ENCODE results near the gene HNRNPF. TPM values are rescaled to one million over a fixed set of nuclear protein-coding genes. Genes with fewer than 3 reads are reported as not detected.
"Not testable (repeated sequence)": the region's sequence is repeated elsewhere in the genome, so short reads cannot be mapped to it uniquely, and the experiment has no call there.

The HNRNPF gene
- polyA plus RNA-seq, 3 donors: 207 to 237 (median 223) TPM

DNA sequence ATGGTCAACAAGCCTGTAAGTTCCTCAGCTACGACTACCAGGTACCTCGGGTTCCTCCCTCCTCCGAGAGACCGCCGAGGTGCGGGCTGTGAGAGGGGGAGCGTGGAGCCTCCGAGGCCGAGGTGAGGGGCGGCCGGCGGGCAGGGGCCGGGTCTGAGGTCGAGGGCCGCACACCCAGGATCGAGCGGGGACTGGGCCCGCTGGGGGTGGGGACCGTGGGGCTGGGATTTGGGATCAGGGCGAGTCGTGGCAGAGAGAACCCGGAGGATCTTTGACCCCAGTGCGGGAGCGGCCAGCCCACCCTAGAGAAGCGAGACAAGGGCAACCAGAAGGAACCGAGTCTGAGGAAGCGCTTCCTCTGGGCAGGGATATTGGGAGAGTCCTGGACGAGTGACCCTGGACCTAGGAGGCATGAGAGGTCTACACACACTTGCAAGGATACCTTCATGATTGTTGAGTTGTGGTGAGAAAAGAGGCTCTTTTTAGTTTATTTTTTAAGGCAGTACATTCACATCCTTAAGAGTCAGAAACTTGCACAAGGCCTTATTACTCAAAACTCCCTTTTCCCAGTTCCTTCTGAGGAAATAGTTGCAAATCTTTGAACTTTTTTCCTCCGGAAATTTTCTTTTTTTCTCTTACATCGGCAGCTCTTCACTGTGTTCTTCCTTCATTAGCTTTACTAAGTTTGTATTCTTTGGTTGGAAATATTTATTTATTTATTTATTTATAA is 28.3 kb upstream of the HNRNPF start:
- no peak for DNase-seq

DNA sequence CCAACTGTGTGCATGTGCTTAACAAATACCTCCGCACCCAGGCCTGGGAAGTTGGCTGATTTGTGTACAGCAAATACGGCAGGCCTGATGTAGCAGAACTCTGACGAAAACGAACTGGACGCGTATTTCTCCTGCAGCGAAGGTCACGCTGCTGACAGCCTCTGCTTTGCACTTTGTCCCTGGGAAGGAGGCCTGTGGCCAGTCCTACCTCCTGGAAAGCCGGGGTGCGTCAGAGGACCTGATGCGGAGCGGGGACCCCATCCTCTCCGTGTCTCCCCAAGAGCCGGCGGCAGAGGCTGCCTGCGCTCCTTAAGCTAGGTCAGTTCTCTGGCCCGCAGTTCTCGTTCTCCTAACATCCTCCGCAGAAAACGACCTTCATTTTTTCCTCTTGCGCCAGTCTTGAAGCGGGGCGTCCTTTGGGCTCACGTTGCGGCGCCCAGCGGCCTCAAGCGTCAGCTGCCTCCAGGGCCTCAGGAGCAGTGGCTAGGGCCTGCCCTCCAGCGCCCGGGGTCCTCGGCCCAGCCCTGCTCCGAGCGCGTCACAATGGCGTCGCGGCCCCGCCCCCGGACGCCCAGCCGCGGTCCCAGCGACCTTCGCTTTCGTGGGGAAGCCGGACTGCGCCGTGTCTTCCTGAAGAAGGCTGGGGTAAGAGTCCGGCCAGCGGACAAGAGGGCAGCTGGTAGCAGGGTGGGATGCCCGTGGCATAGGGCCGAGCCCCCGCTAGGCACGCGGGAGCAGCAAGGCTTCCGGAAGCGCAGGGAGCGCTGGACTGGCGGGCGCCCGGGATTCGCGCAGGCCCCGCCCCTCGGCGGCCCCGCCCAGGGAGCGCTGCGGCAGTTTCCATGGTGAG is 27.5 kb upstream of the HNRNPF start, which contains the start of gene ZNF487:
ZNF487 (plus strand) TSS at position 821 of the 850 bp plus-strand sequence. CDS start 38,703 bp downstream, outside the sequence.
- DNase-seq: peak; percentile 90

- DNase-seq: no peak
Measured at GRCh38 chr10:43430926-43431663, 22.1 kb upstream of the HNRNPF start.

DNA sequence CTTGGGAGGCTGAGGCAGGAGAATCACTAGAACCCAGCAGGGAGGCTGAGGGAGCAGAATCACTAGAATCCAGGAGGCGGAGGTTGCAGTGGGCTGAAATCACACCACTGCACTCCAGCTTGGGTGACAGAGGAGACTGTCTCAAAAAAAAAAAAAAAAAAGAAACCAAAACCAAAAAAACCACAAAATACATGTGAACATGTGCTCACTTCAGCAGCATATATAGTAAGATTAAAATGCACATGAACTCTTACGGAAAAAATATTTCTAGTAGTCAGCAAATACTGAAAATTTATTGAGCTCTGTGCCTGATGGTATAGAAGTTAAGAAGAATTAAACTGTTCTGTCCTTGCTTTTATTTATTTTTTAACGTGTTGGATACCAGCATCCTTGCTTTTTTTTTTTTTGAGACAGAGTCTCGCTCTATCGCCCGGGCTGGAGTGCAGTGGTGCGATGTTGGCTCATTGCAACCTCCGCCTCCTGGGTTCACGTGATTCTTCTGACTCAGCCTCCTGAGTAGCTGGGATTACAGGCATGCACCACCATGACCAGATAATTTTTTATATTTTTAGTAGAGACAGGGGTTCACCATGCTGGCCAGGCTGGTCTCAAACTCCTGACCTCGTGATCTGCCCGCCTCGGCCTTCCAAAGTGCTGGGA is 18.3 kb upstream of the HNRNPF start:
- DNase-seq: no peak

DNA sequence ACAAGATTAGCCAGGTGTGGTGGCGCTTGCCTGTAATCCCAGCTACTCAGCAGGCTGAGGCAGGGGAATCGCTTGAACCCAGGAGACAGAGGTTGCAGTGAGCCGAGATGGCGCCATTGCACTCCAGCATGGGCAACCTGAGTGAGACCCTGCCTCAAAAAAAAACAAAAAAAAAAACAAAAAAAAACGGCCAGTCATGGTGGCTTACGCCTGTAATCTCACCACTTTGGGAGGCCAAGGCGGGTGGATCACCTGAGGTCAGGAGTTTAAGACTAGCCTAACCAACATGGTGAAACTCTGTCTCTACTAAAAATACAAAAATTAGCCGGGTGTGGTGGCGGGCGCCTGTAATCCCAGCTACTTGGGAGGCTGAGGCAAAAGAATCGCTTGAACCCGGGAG is 17.5 kb upstream of the HNRNPF start:
- DNase-seq: not testable (repeated sequence)

DNA sequence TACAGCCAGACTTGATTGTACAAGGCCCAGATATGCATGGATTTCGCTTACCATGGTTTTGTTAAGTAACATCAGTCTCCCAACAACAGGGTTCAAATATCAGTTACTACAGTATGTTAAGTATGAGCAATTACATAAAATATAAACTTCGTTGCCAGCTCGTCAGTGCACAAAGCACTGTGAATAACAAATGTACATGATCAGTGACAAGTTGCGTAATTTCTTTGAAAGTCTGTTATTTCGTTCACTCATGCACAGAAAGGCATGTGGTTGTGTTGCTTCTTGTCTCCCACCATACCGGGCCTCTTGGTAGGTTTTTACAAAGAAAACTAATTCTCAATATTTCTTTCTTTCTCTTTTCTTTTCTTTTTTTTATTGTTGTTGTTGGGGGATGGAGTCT is 15.4 kb upstream of the HNRNPF start:
- no peak for DNase-seq

DNA sequence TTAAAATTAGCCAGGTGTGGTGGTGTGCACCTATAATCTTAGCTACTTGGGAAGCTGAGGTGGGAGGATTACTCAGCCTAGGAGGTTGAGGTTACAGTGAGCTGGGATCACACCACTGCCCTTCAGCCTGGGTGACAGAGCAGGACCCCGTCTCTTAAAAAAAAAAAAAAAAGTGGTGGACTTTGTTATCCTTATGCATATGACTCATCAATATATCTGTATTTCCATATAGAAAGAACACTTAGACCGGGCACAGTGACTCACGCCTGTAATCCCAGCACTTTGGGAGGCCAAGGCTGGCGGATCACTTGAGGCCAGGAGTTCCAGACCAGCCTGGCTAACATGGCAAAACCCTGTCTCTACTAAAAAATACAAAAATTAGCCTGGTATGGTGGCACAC is 13.0 kb upstream of the HNRNPF start:
- not testable (repeated sequence) for DNase-seq

DNA sequence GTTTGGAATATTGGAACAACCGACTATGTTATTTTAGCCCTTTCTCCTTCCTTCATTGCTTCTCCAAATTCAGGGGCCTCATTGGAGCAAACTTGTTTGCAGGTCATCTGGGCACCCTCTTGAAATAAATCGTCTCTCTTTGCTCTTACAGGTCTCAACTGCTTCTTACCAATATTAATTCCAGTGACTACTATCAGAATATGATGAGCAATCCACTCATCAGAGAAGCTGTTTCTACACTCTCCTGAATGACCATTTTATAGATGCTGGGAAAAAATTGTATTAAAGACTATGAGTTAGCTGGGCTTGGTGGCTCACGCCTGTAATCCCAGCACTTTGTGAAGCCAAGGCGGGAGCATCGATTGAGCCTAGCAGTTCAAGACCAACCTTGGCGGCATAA is 12.5 kb upstream of the HNRNPF start:
- no peak for DNase-seq

DNA sequence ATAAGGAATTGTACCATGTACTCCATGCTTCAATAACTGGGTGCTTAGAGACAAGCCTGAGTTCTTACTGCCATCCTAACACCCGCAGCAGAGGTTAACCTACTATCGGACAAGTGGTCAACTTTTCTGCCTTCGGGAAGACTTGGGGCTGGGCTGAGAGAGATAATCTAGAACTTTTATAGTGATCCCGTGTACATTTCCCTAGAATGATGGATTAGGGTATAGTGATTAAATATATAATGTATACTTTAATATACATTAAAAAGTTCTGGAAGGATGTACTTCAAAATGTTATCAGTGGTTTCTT is 12.2 kb upstream of the HNRNPF start:
- DNase-seq: no peak

- DNase-seq: peak; percentile 83
Measured at GRCh38 chr10:43420369-43421200, 11.6 kb upstream of the HNRNPF start.

GRCh38 chr10:43419997-43420368 is 11.0 kb upstream of the HNRNPF start:
- no peak for DNase-seq

DNA sequence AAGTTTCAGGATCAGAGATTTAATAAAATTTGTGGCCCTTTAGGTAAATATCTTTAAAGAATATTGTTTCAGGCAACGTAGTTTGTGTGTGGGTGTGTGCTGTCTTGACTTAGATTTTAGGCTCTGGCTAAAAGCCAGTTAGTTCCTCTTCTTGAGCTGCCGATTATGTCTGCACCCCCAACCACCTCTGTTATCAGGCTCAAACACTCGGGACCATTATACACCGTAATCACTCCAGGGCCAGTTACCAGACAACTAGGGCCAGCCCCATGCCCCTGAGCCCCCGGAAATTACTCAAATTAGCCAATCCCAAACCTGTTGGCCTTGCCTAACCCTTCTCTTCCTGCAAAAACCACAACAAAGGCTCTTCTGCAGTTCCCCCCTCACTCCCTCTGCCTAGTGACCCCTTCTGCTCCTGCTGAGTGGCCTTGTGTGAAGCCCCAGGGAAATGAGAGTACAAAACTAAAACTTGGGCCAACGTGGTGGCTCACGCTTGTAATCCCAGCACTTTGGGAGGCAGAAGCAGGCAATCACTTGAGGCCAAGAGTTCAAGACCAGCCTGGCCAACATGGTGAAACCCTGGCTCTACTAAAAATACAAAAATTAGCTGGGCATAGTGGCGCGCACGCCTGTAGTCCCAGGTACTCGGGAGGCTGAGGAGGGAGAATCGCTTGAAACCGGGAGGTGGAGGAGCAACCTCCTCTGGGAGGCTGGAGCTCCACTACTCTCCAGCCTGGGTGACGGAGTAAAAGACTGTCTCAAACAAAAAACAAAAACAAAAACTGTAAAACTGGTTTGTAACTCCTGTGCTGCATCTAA is 9.2 kb upstream of the HNRNPF start:
- no peak for DNase-seq

DNA sequence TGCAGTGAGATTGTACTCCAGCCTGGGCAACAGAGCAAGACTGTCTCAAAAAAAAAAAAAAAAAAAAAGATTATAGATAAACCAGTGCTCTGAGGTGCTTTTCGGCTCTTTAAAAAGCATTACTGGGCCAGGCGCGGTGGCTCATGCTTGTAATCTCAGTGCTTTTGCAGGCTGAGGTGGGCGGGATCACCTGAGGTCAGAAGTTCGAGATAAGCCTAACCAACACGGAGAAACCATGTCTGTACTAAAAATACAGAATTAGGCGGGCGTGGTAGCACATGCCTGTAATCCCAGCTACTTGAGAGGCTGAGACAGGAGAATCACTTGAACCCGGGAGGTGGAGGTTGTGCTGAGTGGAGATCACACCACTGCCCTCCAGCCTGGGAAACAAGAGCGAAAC is 6.6 kb upstream of the HNRNPF start:
- no peak for DNase-seq

- no peak for DNase-seq
Measured at GRCh38 chr10:43411536-43411935, 2.5 kb upstream of the HNRNPF start.

- DNase-seq: no peak
Measured at GRCh38 chr10:43410345-43410744, 1.4 kb upstream of the HNRNPF start.

DNA sequence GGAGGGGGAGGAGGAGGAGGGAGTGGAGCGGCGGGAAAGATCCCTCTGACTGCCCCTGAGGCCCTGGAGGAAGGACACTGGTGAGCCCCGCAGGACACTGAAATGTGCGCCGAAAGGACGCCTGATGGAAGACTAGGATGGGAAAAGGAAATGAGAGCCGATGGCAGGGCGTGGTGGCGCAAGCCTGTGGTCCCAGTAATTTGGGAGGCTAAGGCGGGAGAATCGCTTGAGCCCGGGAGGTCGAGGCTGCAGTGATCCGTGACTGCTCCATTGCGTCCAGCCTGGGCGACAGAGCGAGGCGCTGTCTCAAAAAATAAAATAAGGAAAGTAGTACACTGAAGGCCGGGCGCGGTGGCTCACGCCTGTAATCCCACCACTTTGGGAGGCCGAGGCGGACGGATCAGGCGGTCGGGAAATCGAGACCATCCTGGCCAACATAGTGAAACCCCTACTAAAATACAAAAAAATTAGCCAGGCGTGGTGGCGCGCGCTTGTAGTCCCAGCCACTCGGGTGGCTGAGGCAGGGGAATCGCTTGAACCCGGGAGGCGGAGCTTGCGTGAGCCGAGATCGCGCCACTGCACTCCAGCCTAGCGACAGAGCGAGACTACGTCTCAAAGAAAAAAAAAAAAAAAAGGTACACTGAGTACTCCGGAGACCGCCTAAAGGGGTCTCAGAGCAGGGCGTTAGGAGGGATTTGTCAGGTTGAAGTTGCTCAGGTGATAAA is 561 bp upstream of the HNRNPF start:
- no peak for DNase-seq

- DNase-seq: no peak
Measured at GRCh38 chr10:43408331-43408709, 666 bp downstream of the HNRNPF start.

DNA sequence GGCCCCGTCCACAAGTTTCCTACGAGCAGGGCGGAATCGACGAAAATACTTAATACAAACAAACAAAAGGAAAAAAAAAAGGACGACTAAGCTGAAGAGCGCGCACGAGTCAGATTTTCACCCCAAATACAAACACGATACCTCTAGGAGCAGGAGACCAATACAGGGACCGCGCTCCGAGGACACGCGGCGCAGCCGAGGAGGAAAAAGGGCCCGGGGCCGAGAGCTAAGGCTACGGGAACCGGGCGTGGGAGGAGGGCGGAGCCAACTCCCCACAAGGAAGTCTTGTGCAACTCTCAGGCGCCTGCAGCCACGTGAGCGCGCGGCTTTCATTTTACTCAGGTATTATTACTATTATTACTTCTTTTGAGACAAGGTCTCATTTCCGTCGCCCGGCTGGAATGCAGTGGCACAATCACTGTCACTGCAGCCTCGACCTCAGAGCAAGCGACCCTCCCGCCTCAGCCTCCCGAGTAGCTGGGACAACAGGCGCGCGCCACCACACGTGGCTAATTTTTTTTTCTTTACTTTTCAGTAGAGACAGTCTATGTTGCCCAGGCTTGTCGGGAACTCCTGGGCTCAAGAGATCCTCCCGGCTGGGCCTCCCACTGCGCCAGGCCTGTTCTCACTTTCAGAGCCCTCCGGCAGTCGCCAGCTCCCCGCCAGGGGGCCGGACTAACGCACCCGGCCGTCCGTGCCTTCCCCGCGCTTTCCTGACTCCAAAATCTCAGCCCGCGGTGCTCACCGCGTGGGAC is 1.2 kb downstream of the HNRNPF start:
- peak; percentile 89 for DNase-seq

- peak; percentile 61 for DNase-seq
Measured at GRCh38 chr10:43407148-43407575, 1.8 kb downstream of the HNRNPF start.
